Cerebellar cortex (tissue), 1 donor: ENCODE data around the gene COA1.
"Not testable (repeated sequence)": the region's sequence is repeated elsewhere in the genome, so short reads cannot be mapped to it uniquely, and the experiment has no call there.

ENCODE experiments used
- DNase-seq: peaks from one replicate; pipeline ENCODE4 v3.0.0-alpha.2; 2015; ENCODE audit warnings: low spot score

The COA1 gene

GRCh38 chr7:43726466-43726865, 2.9 kb downstream of the COA1 start:
- no peak for DNase-seq

- no peak for DNase-seq
These were observed 4.1 kb downstream of the COA1 start for GRCh38 chr7:43725251-43725650.

GRCh38 chr7:43723007-43723341, 6.3 kb downstream of the COA1 start:
- DNase-seq, result no peak

GRCh38 chr7:43721193-43721806, 8.0 kb downstream of the COA1 start:
- peak; percentile 80 for DNase-seq

GRCh38 chr7:43716598-43716997, 12.7 kb downstream of the COA1 start:
- DNase-seq, result no peak

- DNase-seq, result not testable (repeated sequence)
These were observed 13.4 kb downstream of the COA1 start for GRCh38 chr7:43715966-43716365.

- DNase-seq, result no peak
These were observed 17.8 kb downstream of the COA1 start for GRCh38 chr7:43711503-43711902.

GRCh38 chr7:43708055-43708454, 21.3 kb downstream of the COA1 start:
- not testable (repeated sequence) for DNase-seq

- no peak for DNase-seq
These were observed 25.8 kb downstream of the COA1 start for GRCh38 chr7:43703573-43703972.

- no peak for DNase-seq
These were observed 26.3 kb downstream of the COA1 start for GRCh38 chr7:43702974-43703373.

GRCh38 chr7:43701929-43702328, 27.4 kb downstream of the COA1 start:
- no peak for DNase-seq

- DNase-seq, result no peak
These were observed 27.8 kb downstream of the COA1 start for GRCh38 chr7:43701500-43701854.

- DNase-seq, result no peak
These were observed 28.4 kb downstream of the COA1 start for GRCh38 chr7:43700646-43701499.

- DNase-seq, result peak; percentile 81
These were observed 29.2 kb downstream of the COA1 start for GRCh38 chr7:43700059-43700501.

GRCh38 chr7:43698460-43699255, 30.7 kb downstream of the COA1 start:
- no peak for DNase-seq

GRCh38 chr7:43697690-43698089, 31.6 kb downstream of the COA1 start:
- DNase-seq, result no peak

- DNase-seq, result no peak
These were observed 34.0 kb downstream of the COA1 start for GRCh38 chr7:43695365-43695764.

GRCh38 chr7:43694399-43694748, 34.9 kb downstream of the COA1 start:
- no peak for DNase-seq

- no peak for DNase-seq
These were observed 35.5 kb downstream of the COA1 start for GRCh38 chr7:43693687-43694398.

GRCh38 chr7:43692582-43693373, 36.5 kb downstream of the COA1 start:
- DNase-seq, result no peak

GRCh38 chr7:43691611-43692010, 37.7 kb downstream of the COA1 start:
- no peak for DNase-seq

GRCh38 chr7:43689115-43689514, 40.2 kb downstream of the COA1 start:
- DNase-seq, result no peak
